HG03066 (cell line): Measurements from ENCODE around the gene MRPL41.
"Not testable (repeated sequence)": the region's sequence is repeated elsewhere in the genome, so short reads cannot be mapped to it uniquely, and the experiment has no call there.

Source experiments
- ATAC-seq: cut with Tn5 transposase; IDR thresholded peaks from one replicate; pipeline ENCODE4 v1.9.1; 2021; ENCODE audit warnings: low read depth; ENCODE audit not compliant: unreplicated experiment

MRPL41 gene

DNA sequence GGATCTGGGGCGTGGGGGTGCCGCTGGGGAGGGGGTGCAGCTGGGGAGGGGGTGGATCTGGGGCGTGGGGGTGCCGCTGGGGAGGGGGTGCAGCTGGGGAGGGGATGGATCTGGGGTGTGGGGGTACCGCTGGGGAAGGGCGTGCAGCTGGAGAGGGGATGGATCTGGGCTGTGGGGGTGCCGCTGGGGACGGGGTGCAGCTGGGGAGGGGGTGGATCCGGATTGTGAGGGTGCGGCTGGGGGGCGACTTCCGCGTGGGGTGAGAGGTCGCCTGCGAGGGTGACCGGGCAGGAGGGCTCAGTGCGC, 768 bp upstream of the MRPL41 start:
- not testable (repeated sequence) for ATAC-seq

DNA sequence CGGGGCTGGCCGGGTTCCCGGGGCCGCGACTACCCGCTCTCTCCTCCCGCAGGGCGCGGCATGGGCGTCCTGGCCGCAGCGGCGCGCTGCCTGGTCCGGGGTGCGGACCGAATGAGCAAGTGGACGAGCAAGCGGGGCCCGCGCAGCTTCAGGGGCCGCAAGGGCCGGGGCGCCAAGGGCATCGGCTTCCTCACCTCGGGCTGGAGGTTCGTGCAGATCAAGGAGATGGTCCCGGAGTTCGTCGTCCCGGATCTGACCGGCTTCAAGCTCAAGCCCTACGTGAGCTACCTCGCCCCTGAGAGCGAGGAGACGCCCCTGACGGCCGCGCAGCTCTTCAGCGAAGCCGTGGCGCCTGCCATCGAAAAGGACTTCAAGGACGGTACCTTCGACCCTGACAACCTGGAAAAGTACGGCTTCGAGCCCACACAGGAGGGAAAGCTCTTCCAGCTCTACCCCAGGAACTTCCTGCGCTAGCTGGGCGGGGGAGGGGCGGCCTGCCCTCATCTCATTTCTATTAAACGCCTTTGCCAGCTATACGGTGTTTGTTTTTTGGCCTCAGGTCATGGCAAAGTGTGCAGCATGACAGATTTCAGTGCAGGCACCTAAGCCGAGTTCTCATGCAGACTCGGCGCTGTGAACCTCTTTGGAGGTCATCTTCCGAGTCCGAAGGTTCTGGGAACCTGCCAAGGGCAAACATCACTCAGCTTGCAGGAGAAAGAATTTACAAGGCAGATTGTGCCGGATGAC, 516 bp downstream of the MRPL41 start:
- ATAC-seq, result peak; percentile 12

DNA sequence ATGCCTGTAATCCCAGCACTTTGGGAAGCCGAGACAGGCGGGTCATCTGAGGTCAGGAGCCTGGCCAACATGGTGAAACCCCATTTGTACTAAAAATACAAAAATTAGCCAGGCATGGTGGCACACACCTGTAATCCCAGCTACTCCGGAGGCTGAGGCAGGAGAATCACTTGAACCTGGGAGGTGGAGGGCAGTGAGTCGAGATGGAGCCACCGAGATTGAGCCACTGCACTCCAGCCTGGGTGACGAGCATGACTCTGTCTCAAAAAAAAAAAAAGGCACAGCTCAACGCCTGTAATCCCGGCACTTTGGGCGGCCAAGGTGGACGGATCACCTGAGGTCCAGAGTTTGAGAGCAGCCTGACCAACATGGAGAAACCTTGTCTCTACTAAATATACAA, 2.0 kb downstream of the MRPL41 start:
- ATAC-seq, result not testable (repeated sequence)

DNA sequence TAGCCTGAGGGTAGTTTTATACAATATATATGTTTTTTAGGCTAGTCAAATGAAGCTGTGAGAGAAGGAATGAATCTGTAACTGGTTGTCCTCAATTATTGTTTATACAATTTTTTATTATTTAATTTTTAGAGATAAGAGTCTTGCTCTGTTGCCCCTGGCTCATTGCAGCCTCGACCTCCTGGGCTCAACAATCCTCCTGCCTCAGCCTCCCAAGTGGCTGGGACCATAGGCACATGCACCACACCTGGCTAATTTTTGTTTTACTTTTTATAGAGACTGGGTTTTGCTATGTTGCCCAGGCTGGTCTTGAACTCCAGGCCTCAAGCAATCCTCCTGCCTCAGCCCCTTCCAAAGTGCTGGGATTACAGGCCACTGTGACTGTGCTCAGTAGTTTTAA, 2.7 kb downstream of the MRPL41 start:
- ATAC-seq, result no peak

DNA sequence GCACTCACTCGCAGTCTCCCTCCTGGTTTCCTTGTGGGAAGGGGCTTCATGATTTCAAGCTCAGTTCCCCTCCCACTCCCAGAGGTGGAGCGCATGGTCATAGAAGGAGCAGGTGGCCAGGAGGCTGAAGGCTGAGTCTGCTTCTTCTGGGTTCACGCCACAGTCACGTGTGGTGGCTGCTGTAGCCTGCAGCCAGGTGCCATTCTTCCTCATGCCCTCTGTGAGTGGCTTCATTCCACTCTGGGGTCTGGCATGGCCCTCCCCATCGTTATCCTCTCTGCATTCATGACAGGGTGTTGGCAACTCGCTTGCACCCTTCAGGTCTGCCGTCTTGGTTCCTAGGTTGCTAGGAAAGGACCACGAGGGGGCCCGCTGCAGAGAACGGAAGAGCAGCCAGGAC, 3.5 kb downstream of the MRPL41 start:
- ATAC-seq, result no peak

DNA sequence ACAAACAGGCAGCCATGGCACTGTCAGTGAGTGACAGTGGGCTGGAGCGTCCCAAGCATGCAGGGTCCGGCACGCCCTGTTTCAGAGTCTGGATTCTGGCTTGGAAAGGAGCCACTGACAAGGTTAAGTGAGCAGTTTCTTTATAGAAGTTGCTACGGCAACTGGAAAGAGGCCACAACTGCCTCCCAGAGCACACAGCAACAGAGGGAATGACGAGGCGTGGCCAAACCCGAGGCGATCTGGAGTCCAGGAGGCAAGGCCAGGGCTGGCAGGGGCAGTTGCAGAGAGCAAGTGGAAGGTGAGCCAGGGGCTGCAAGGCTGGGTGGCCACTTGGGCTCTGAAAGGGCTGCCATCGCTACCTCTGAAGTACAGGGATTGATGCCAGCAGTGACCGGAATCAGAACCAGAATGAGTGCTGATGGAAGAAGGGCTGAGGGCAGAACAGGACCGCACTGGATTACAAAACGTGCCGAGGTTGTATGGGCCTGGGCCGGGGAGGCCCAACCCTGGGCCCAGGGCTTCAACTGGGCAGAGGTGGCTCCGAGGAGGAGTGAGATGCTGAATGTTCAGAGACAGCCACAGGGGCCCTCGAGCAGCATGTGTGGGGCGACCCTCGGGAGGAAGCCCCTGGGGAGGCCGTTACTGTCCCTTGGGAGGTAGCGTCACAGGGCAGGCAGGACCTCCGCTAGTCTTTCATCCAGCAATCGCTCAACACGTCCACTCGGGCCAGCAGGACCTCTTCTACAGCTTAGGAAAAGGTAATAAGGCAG, 4.6 kb downstream of the MRPL41 start:
- no peak for ATAC-seq

DNA sequence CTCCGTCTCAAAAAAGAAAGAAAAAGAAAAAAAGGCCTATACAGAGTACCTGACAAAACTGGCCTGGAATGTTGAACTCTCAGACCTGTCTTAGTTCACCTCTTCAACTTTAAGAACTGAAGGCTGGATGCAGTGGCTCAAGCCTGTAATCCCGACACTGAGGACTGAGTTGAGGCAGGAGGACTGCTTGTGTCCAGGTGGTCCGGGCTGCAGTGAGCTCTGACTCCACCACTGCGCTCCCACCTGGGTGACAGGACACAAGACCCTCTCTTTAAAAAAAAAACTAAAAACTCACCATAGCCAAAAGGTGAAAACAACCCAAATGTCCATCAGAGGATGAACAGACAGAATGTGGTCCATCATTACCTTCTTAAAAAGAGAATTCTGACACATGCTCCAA, 6.4 kb downstream of the MRPL41 start:
- ATAC-seq, result no peak

DNA sequence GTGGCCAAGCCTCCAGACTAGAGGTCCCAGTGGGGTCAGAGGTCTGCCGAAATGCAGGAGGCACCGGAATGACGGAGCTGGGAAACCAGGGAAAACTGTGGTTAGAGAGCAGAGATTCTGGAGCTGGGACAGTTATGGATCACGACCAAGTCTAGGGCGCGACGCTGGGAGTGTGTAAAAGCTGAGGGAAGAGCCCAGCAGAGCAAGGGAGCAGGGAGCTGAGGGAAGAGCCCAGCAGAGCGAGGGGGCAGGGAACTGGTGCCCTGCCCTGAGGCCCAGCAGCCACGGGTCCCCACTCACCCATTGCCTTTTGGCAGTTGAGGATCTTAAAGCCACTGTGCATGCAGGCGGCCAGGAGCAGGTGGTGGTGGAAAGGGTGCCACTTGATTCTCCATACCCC, 12.5 kb downstream of the MRPL41 start:
- no peak for ATAC-seq

DNA sequence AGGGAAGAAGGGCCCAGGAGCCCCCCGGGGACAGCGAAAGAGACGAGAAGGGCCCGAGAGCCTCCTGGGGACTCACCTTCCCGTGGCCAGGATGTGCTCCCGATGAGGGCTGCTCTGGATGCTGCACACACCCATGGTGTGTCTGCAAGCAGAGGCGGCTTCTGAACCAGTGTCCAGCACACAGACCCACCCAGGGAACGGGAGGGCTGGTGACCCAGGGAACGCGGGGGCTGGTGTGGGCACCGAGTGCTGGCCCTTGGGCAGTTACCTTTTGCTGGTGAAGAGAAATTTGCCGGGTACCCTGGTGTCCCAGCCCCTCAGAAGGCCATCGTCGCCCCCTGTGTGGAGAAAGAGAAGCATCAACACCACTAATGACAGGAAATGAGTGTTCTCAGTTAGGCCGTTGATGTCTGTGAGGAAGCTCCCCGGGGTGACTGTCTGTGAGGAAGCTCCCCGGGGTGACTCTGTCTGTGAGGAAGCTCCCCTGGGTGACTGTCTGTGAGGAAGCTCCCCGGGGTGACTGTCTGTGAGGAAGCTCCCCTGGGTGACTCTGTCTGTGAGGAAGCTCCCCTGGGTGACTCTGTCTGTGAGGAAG, 13.2 kb downstream of the MRPL41 start:
- ATAC-seq, result no peak

DNA sequence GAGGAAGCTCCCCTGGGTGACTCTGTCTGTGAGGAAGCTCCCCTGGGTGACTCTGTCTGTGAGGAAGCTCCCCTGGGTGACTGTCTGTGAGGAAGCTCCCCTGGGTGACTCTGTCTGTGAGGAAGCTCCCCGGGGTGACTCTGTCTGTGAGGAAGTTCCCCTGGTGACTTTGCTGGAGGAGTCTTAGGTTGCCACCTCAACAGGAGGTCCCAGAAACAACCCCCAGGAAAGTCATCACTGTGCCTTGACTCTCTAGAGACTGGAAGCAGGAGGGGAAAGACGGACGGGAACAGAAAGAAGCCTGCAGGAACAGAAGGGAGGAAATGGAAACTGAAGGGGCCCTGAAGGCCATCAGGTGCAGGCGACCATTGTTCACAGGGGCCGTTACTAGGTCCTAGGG, 16.8 kb downstream of the MRPL41 start:
- ATAC-seq, result not testable (repeated sequence)

DNA sequence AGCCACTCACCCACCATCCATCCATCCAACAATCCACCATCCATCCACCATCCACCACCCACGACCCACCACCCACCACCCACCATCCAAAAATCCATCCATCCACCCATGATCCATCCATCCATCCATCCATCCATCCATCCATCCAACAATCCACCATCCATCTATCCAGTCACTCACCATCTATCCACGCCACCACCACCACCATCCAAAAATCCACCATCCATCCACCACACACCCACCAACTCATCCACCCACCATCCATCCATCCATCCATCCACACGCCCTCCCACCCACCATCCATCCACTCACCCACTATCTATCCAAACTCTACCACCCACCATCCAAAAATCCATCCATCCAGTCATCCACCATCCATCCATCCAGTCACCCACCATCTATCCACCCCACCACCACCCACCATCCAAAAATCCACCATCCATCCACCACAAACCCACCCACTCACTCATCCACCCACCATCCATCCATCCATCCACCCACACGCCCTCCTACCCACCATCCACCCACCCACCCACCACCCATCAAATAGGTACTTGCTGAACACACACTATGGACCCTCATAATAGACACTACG, 18.0 kb downstream of the MRPL41 start:
- ATAC-seq, result no peak

DNA sequence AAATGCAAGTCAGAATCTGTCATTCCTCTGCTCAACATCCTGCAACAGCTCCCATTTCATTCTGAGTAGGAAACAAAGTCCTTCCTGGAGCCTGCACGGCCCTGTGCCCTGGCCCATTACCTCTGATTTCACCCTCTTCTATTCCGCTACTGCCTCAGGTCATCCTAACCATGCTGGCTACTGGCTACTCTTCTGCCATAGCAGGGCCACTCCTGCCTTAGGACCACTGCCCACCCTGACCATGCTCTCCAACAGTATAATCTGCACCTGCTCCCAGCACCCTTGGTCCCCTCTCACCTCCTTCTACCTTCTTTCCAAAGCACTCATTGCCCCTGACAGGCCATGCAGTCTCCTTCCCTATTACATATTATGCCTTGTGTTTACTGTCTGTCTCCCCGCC, 18.9 kb downstream of the MRPL41 start:
- ATAC-seq, result no peak

DNA sequence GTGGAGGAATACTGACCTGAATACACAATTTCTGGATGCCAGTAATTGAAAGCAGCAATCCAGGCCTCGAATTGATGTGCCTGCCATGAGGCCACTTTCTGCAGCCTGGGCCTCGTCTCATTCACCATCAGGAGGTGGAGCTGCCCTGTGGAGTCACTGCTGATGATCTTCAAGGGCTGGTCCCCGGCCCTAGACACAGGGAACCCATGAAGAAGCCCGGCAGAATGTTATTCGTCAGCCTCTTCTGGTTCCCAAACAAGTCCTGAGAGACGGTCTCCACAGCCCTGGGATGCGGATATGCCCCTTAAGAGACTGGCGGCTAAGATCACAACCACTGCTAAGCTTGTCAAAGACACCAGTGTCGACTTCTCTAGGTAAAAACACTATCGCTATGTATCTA, 22.5 kb downstream of the MRPL41 start:
- no peak for ATAC-seq

DNA sequence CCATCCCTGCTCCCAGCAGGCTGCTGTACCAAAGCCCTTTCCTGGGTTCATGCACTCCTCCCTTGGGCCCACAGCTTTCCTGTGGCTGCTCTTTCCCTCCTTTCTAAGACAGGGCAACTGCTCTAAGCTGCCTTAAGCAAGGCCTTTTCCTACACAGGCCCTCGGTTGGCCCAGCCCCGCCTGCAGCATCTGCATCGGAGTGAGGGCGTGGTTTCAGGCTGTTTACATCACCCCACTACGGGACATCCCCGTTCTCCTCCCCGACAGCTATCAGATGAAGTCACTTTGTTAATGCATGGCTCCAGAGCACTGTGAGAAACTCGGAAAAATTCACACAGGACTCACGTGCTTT, 23.7 kb downstream of the MRPL41 start:
- ATAC-seq, result no peak

DNA sequence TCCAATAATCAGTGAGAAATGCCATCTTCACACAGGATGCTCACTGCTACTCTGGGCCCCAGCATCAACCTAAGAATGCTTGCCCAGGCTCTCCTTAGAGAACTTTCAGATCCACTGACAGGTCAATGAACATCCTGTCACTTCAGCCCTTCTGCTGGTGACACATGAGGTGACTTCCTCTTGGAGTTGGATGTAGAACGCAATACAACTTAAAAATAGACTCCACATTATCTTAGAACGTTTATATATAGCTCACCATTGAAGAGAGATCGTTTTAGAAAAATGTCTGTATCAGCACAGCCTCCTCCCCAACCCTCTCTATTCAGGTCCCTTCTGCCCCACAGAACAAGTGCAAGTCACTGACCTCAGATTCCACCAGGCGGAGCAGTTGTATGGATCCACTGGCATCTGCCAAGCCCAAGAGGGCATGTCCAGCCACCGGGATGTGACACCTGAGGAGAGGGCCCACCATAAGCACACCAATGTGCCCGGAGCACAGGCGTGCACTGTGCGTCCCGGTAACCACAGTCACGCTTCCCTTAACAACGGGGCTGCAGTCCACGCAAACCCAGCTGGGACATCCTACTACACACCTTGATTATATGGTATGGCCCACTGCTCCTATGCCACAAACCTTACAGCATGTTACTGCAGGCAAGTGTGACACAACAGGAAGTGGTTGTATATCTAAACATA, 24.2 kb downstream of the MRPL41 start:
- no peak for ATAC-seq

DNA sequence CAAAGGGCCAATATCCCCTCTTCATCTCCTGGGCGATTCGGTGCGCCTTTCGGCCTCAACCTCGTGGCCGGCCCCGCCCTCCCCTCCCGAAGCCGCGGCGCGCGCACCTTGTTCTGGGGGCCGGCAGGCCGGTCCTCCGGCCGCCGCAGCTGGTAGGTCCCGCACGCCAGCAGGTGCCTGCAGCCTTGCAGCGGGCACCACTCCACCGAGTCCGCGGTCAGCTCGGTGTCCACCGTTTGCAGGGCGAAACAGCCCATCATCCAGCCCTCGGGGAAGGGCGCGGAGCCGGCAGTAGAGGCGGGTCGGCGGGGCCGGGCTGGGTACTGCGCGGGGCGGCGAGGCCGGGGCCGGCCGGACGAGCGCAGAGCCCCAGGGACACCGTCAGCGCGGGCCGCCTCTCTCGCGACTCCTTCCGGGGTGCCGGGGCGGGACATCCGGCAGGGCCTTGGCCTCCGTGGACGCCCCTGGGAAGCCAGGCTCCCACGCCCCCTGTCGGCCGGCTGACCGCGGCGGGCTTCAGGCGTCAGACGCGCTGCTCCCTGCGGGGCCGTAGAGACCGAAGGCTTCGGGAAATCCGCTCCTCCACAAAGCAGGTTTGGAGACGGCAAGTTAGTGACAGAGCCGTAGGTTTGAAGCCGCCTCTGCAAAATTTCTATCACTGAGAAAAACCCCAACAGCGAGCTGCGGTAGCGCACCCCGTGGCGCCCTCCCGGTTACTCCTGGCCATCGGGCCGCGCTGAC, 27.0 kb downstream of the MRPL41 start, which contains the start of gene DPH7:
DPH7 (minus strand) TSS at position 408 of the 741 bp plus-strand sequence; CDS start at position 260, 148 bp downstream.
- ATAC-seq, result peak; percentile 78

DNA sequence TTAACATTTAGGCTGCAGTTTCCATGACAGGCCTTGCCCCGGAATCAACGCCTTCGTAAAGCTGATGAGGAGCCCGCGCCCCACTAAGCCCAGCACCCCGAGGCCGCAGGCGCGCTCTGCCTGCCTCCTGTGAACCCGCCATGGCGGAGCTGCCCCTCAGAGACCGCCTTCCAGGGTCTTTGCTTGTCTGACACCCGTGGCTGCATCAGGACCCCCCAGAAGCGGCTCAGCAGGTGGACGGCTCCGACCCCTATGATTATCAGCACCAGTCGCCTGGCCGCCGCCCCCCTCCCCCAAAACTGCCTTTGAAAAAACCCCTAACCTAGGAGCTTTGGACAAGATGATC, 27.6 kb downstream of the MRPL41 start:
- no peak for ATAC-seq

DNA sequence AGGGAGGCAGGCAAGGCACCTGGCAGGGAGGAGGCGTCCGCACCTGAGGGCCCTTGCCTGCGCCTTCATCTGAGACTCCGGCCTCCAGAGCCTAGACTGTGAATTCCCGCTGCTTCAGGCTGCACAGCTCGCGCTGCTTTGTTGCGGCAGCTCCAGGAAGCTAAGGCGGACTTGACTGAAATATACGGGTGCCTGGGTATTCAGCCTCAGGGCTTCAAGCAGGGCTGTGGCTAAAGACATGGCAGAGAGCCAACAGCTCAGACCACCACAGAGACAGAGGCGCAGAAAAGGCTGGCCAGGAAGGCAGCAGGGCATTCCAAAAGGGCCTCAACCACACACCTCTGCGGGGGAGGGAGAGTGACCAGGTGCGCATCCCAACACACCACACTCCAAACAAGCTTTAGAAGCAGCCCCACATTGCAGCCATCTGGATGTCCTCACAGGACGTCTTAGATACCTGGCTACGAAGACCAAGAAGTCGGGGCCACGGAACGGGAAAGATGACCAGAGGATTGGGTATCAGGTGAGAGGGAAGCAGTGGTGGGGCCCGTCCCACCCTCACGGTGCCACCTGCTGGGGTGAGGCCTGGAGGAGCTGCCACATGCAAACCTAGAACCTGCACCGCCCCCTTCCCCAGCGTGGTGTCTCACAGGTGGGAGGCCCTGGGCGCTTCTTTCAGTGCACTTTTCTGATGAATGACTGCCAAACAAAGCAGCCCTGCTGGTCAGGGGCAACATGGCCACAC, 28.7 kb downstream of the MRPL41 start:
- no peak for ATAC-seq

DNA sequence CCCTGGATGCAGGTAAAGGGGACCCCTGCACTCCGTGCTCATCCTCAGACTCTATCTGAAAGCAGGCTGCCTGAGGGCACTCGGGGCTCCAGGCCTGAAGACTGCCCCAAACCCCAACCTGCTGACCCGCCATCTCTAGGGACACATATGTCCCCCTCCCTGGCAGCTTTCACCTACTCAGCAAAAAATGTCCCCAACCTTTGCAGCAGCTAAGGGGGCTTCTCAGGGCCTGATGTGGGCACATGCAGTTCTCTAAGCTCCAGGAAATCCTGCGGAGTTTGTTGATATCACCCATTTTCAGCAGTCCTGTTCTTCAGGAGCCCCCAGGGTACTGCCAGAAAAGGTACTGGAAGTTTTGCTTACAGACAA, 29.3 kb downstream of the MRPL41 start:
- ATAC-seq, result no peak
